DMS153 (cell line): Measurements from ENCODE around the gene MTA1.

Experiments used
- DNase-seq: peaks from one replicate; lab custom pipeline; 2025; lab: John Stamatoyannopoulos, UW

MTA1 gene

DNA sequence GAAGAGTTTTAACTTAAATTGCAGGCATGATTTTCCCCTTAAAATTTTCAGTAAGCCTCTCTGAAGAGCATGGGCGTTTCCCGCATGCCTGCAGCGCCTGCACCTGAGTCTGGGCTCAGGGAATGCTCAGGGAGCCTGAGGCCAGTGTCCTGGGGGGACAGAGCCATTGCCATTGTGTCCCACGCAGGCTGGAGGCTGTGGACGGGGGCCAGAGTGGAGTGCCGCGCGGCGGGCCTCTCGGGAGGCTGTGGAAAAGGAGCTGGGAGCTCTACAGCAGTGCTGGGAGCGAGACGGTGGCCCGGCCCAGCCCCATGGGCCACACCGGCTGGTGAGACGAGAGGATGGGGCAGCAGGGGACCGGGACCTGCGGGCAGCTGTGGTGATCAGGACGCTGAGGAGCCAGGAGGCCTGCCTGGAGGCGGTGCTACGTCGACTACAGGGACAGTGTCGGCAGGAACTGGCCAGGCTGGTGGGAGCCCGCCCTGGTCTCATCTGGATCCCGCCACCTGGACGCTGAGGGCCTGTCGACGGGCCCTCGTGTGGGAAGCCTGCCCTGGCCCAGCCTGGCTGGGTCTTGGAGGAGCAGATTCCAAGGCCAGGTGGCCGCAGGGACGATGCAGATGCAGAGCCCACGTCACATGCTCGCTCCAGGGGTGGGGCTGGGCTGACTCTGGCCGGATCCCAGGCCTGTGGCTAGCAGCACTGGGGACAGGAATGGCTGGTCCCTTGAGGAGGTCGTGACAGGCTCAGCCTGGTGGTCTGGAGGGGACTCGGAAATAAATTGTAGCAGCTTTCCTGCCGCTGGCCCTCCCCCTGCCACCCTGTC, 79.0 kb downstream of the MTA1 start:
- no peak for DNase-seq

DNA sequence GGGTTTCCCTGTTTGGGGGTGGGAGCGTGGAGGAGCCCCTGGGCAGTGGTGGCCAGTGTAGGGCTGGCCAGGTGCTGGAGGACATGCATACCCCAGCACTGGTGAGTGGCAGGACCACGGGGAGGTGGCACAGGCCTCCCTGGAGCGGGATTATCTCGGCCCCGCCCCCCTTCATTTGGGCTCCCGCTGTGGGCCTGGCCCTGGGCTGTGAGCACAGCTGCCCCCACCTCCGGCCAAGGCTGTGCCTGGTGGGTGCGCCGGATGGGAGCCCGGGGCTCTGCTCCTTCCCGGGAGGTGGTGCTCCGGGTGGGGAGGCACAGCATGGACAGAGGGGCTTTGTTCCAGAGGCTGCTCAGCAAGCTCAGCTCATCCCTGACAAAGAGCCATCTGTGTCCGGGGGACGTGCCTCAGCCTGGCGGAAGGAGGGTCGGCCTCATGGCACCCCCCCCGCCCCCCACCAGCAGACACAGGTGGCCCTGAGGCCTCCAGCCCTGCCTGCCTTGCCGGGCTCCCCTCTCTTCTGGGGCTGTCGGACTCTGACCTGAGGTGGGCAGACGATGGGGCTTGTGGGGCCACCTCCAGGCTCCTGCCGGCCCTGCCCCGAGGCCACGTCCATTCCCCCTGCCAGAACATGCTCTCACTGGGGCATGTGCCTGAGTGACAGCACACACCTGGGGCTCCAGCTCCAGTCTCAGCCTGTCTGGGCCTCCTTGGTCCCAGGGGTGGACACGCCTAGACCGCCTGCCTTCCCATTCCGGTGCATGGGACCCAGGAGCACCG, 79.8 kb downstream of the MTA1 start:
- DNase-seq: no peak

DNA sequence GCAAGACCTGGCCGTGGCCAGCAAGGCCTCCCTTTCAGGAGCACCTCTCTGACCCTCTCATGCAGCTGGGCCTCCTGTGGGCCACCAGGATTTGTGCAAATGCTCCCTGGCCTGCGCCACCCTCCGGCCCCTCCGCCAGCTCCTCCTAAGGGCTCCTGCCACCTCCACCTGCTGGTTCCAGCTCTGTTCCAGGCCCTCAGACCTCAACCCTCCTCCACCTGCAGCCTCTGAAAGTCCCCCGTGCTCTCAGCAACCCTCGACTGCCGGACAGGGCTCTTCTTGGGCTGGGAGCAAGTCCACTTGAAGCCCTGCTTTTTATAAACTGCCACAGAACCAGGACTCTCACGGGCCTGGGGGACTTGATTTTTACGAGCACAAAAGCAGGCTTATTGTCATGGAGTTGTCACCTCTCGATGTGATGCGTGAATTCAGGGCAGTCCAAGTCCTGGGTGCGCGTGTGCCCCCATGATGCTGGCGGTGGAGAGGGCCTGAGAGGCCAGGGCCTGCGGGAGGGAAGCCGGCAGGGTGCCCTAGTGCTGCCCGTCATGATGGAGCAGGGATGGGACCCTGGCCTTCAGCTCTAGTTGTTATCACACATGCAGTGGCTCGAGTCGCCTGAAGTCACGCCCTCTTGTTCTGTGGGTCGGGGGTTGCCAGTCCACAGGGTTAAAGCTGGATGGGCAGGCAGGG, 80.6 kb downstream of the MTA1 start:
- no peak for DNase-seq

DNA sequence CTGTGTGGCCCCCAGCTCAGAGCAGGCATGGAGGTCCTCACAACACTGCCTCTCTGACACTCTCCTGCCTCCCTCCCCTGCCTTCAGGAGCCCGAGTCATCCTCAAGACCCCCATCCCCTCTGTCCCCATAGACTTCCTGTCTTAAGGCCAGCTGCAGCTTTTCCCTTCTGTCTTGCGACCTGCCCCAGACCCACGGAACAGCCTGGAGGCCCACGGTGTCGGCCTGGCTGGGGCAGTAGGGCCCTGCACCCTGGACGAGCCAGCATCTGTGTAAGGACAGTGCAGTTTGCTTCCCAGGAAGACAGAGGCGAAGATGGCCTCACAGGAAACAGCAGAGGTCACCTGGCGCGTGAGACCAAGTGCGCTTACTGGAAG, 81.1 kb downstream of the MTA1 start:
- DNase-seq: no peak

DNA sequence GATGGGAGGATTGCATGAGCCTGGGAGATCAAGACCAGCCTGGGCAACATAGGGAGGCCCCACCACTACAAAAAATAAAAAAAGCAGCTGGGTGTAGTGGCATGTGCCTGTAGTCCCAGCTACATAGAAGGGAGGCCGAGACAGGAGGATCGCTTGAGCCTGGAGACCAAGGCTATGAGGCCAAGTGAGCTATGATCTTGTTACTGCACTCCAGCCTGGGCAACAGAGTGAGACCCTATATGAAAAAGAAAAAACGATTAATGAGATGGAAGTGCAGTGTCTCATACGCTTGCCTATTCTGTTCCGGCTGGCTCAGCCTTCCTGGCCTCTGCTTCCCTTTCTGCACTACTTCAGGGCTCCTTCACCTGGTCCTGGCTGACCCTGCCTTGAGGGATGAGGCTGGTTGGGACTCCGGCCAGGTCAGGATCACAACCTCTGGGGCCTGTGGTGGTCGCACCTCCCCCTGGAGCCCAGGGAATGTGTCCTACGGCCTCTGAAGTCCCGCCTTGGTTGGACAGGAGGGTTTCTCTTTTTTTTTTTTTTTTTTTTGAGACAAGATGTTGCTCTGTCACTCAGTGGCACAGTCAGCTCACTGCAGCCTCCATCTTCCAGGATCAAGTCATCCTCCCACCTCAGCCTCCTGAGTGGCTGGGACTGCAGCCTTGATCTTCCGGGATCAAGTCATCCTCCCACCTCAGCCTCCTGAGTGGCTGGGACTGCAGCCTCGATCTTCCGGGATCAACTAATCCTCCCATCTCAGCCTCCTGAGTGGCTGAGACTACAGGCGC, 82.1 kb downstream of the MTA1 start:
- no peak for DNase-seq

DNA sequence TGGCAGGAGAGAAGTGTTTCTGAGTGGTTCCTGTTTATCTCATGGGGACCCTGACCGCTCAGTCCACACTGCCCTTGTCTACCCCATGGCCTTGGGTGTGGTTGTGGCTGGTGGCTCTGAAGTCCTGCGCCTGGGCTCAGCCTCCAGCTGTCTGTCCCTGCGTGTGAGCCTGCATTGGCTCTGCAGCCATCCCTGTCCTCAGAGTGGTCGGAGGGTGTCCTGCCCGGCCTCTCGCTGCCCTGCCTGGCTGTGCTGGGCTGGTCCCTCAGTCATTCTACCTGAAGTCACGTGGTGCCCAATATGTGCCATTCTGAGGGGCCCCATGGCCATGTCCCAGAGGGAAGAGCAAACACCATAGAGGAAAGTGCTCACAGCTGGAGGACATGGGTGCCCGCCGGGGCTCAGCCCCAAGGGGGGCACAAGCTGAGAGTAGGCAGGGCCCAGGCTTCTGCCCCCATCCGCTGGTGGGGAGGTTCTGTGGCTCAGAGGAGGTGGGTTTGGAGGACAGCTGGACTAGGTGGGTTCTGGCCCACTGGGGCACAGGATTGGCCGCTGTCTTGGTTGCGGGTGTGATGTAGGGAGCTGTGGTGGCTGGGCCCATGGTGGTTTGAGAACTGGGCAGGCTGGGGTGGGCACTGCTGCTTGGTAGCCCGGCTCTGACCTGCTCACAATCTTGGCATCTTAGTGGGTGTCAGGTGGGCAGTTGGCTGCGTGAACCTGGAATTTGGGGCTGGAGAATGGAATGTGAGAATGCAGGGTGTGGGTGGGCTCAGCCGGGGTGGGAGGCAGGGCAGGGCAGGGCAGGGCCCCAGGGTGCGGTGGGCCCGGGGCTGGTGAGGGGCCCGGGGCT, 83.0 kb downstream of the MTA1 start:
- no peak for DNase-seq

DNA sequence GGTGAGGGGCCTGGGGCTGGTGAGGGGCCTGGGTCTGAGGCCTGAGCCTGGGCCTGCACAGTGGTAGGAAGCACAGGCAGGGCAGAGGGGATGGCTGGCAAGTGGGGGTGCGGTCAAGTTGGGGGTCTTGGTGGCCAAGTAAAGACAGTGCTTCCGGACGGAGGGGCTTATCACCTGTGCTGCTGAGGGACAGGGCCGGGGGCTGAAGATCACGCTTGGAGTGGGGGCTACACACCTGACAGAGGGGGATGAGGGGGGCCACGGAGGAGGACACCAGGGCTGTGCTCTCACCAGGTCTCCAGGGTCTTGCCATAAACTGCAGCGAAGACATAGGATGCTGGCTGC, 83.6 kb downstream of the MTA1 start:
- no peak for DNase-seq

DNA sequence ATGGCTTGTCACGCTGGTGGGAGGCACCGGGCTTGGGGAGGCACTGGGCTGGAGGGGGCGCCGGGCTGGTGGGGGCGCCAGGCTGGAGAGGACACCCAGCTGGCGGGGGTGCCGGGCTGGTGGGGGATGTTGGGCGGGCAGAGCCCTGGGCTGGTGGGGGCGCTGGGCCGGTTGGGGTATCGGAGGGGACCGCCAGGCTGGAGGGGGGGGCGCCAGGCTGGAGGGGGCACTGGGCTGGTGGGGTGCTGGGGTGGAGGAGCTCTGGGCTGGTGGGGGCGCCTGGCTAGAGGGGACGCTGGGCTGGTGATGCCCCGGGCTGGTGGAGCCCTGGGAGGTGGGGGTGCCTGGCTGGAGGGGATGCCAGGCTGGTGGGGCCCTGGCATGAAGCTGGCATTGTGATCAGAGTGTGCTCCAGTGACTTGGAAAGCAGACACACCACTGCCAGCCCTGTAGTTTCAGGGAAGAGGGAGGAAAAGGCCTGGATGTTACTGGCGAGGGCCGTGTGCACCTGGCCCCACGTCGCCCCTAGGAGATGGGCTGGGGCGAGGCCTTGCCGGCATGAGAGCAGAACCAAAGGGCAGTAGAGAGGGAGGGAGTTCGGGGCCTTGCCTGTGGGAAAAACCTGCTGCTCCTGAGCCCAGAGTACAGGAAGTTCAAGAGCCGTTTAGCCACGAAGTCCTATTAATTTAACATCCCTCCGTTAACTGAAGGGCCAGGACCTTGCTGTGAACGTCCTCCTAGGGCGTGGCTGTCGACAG, 84.5 kb downstream of the MTA1 start:
- DNase-seq: no peak

DNA sequence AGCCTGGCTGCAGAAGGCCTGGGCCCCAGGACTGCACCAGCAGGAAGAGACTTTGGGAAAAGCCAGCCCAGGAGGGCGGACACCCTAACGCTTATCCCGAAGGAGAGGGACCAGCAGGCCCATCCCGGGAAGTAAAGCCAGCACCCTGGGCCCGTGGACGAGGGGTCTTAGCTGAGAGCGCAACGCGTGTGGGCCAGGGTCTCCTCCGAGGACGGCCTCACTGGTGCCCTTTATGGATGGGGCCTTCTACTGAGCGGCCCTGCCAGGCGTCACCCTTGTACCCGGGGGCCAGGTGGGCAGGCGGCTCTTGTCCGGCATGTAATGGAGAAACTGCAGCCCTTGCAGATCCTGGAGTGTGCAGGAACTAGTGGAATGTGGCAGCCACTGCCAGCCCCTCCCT, 85.5 kb downstream of the MTA1 start:
- DNase-seq: no peak

DNA sequence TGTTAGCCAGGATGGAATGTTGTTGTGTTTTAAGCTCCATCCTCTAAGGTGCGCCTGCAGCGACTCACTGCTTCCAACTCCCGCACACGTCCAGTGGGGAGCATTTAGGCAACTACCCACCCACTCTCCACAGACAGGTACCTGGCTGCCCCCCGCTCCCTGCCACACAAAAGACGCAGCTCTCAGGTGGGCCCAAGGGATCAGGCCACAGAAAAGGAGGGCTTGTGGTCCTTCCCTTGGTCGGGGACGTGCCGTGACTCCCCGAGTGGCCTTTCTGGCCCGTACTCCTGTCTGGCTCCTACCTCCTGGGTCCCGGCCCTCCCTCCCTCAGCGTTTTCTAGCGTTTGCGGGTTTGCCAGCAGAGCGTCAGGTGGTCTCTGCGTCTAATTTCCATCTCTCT, 87.6 kb downstream of the MTA1 start:
- DNase-seq: no peak

DNA sequence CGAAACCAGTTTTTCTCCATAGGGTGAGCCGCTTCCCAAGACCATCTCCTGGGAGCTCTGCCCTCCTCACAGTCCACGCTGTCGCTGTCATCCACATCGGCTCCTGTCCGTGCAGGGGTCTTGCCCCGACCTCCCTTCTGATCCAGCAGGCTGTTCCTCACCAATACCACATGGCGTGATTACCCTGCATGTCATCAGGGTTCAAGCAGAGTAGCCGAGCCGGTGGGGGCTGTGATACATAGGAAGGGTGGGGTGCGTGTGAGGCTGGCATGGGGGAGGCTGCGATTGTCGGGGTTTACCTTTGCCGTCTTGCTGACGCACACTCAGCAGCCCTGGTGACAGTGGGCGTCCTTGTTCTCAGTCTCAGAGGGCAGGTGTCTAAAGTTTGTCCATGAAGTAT, 88.4 kb downstream of the MTA1 start:
- DNase-seq: no peak

DNA sequence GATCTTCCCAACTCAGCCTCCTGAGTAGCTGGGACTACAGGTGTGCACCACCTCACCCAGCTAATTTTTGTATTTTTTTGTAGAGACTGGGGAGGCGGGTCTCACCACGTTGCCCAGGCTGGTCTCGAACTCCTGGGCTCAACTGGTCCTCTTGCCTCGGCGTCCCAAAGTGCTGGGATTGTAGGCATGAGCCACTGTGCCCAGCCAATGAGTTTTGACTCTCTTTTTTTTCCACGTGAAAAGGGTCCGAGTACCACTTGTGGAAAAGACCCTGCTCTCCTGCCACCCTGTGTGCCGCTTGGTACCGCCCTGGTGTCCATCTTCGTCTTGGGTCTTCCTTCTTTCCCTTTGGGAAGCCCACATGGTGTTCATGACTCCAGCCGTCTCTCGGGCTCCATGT, 89.0 kb downstream of the MTA1 start:
- no peak for DNase-seq

DNA sequence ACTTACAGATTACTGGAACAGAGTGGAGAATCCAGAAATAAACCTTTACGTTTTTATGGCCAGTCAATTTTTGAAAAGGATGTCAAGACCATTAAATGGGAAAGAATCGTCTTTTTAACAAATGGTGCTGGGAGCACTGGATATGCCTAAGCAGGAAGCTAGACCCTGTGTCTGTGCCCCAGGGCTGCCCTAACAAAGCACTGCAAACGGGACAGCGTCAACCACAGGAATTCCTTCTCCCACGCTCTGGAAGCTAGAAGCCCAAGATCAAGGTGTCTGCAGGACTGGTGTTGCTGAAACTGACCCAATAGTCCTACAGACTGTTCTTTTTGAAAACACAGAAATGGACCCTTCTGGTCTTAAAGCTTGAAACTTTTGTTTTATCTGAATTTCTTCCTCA, 97.5 kb downstream of the MTA1 start:
- DNase-seq: no peak

DNA sequence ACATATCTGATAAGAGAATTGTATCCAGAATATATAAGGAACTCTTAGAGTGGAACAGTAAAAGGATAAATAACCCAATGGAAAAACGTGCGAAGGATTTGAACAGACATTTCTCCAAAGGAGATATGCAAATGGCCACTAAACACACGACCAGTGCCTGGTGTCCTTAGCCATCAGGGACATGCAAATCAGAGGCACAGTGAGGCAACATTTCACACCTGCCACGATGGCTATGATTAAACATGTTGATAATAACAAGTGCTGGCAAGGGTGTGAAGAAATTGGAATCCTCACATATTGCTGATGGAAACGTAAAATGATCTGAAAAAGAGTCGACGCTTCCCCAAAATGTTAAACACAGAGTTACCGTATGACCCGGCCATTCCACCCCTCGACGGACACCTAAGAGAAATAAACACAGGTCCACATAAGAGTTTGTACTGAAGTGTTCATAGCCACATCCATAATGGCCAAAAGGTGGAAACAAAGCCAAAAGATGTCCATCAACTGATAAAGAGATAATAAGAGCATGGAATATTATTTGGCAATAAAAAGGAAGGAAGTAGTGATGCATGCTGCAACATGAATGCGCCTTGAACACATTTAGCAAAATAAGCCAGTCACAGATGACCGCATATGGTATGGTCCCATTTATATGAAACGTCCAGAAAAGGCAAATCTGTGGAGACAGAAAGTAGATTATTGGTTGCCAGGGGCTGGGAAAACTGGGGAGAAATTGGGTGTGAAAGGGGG, 100.5 kb downstream of the MTA1 start:
- DNase-seq: no peak
